ENCODE results near the gene RASA3.

The RASA3 gene

GRCh38 chr13:114033541-114034315 is 98.7 kb downstream of the RASA3 start:
- H3K4me3 ChIP-seq (ENCODE audit: low read length): no peak overlapping the region
- H3K9ac ChIP-seq (ENCODE audit: low read length): no peak overlapping the region
- no peaks in the 10 kb centered on the region for H3K27me3 ChIP-seq (ENCODE audit: control insufficient read depth, insufficient read depth, low read length)
- H3K36me3 ChIP-seq (ENCODE audit: control insufficient read depth, low read depth, low read length): no peaks in the 10 kb centered on the region
- H3K9me3 ChIP-seq (ENCODE audit: control insufficient read depth, low read depth, low read length): no peaks in the 10 kb centered on the region
- no peak overlapping the region for H3K27ac ChIP-seq (ENCODE audit: low read length)
- peaks cover 11% of the 10 kb centered on the region for H3K4me1 ChIP-seq (ENCODE audit: control insufficient read depth, low read depth, low read length)

GRCh38 chr13:114032126-114032799 is 100.2 kb downstream of the RASA3 start:
- Histone ChIP-seq H3K27me3 (ENCODE audit: control insufficient read depth, insufficient read depth, low read length) (no peaks in the 10 kb centered on the region), H3K9me3 (ENCODE audit: control insufficient read depth, low read depth, low read length) (no peaks in the 10 kb centered on the region), H3K27ac (ENCODE audit: low read length) (no peak overlapping the region), H3K9ac (ENCODE audit: low read length) (no peak overlapping the region), H3K36me3 (ENCODE audit: control insufficient read depth, low read depth, low read length) (no peaks in the 10 kb centered on the region), H3K4me1 (ENCODE audit: control insufficient read depth, low read depth, low read length) (peaks cover 11% of the 10 kb centered on the region), H3K4me3 (ENCODE audit: low read length) (no peak overlapping the region)

- no peaks in the 10 kb centered on the region for H3K27me3 ChIP-seq (ENCODE audit: control insufficient read depth, insufficient read depth, low read length)
- peaks cover 11% of the 10 kb centered on the region for H3K4me1 ChIP-seq (ENCODE audit: control insufficient read depth, low read depth, low read length)
- no peaks in the 10 kb centered on the region for H3K36me3 ChIP-seq (ENCODE audit: control insufficient read depth, low read depth, low read length)
- no peak overlapping the region for H3K9ac ChIP-seq (ENCODE audit: low read length)
- H3K4me3 ChIP-seq (ENCODE audit: low read length): no peak overlapping the region
- no peaks in the 10 kb centered on the region for H3K9me3 ChIP-seq (ENCODE audit: control insufficient read depth, low read depth, low read length)
- H3K27ac ChIP-seq (ENCODE audit: low read length): no peak overlapping the region
These were observed 100.8 kb downstream of the RASA3 start for GRCh38 chr13:114031631-114032030.

- Histone ChIP-seq H3K4me3 (ENCODE audit: low read length) (no peak overlapping the region), H3K36me3 (ENCODE audit: control insufficient read depth, low read depth, low read length) (no peaks in the 10 kb centered on the region), H3K27ac (ENCODE audit: low read length) (no peak overlapping the region), H3K9me3 (ENCODE audit: control insufficient read depth, low read depth, low read length) (no peaks in the 10 kb centered on the region), H3K4me1 (ENCODE audit: control insufficient read depth, low read depth, low read length) (peaks cover 8% of the 10 kb centered on the region), H3K27me3 (ENCODE audit: control insufficient read depth, insufficient read depth, low read length) (no peaks in the 10 kb centered on the region), H3K9ac (ENCODE audit: low read length) (no peak overlapping the region)
These were observed 101.5 kb downstream of the RASA3 start for GRCh38 chr13:114030666-114031610.

GRCh38 chr13:114029866-114030625 is 102.4 kb downstream of the RASA3 start:
- H3K9ac ChIP-seq (ENCODE audit: low read length): no peak overlapping the region
- H3K27ac ChIP-seq (ENCODE audit: low read length): no peak overlapping the region
- no peaks in the 10 kb centered on the region for H3K9me3 ChIP-seq (ENCODE audit: control insufficient read depth, low read depth, low read length)
- H3K36me3 ChIP-seq (ENCODE audit: control insufficient read depth, low read depth, low read length): no peaks in the 10 kb centered on the region
- H3K4me1 ChIP-seq (ENCODE audit: control insufficient read depth, low read depth, low read length): no peaks in the 10 kb centered on the region
- H3K27me3 ChIP-seq (ENCODE audit: control insufficient read depth, insufficient read depth, low read length): no peaks in the 10 kb centered on the region
- no peak overlapping the region for H3K4me3 ChIP-seq (ENCODE audit: low read length)

GRCh38 chr13:114027826-114028225 is 104.6 kb downstream of the RASA3 start:
- Histone ChIP-seq H3K9me3 (ENCODE audit: control insufficient read depth, low read depth, low read length) (no peaks in the 10 kb centered on the region), H3K36me3 (ENCODE audit: control insufficient read depth, low read depth, low read length) (no peaks in the 10 kb centered on the region), H3K4me3 (ENCODE audit: low read length) (no peak overlapping the region), H3K27ac (ENCODE audit: low read length) (no peak overlapping the region), H3K4me1 (ENCODE audit: control insufficient read depth, low read depth, low read length) (no peaks in the 10 kb centered on the region), H3K9ac (ENCODE audit: low read length) (no peak overlapping the region), H3K27me3 (ENCODE audit: control insufficient read depth, insufficient read depth, low read length) (no peaks in the 10 kb centered on the region)

- H3K36me3 ChIP-seq (ENCODE audit: control insufficient read depth, low read depth, low read length): no peaks in the 10 kb centered on the region
- no peak overlapping the region for H3K4me3 ChIP-seq (ENCODE audit: low read length)
- H3K9ac ChIP-seq (ENCODE audit: low read length): no peak overlapping the region
- H3K9me3 ChIP-seq (ENCODE audit: control insufficient read depth, low read depth, low read length): no peaks in the 10 kb centered on the region
- no peaks in the 10 kb centered on the region for H3K27me3 ChIP-seq (ENCODE audit: control insufficient read depth, insufficient read depth, low read length)
- H3K4me1 ChIP-seq (ENCODE audit: control insufficient read depth, low read depth, low read length): no peaks in the 10 kb centered on the region
- H3K27ac ChIP-seq (ENCODE audit: low read length): no peak overlapping the region
These were observed 105.2 kb downstream of the RASA3 start for GRCh38 chr13:114027046-114027715.

GRCh38 chr13:114026481-114026880 is 105.9 kb downstream of the RASA3 start:
- Histone ChIP-seq H3K27me3 (ENCODE audit: control insufficient read depth, insufficient read depth, low read length) (no peaks in the 10 kb centered on the region), H3K36me3 (ENCODE audit: control insufficient read depth, low read depth, low read length) (no peaks in the 10 kb centered on the region), H3K4me1 (ENCODE audit: control insufficient read depth, low read depth, low read length) (no peaks in the 10 kb centered on the region), H3K9me3 (ENCODE audit: control insufficient read depth, low read depth, low read length) (no peaks in the 10 kb centered on the region), H3K27ac (ENCODE audit: low read length) (no peak overlapping the region), H3K9ac (ENCODE audit: low read length) (no peak overlapping the region), H3K4me3 (ENCODE audit: low read length) (no peak overlapping the region)

GRCh38 chr13:114025714-114026431 is 106.5 kb downstream of the RASA3 start:
- H3K9ac ChIP-seq (ENCODE audit: low read length): no peak overlapping the region
- H3K4me1 ChIP-seq (ENCODE audit: control insufficient read depth, low read depth, low read length): no peaks in the 10 kb centered on the region
- no peaks in the 10 kb centered on the region for H3K9me3 ChIP-seq (ENCODE audit: control insufficient read depth, low read depth, low read length)
- no peak overlapping the region for H3K4me3 ChIP-seq (ENCODE audit: low read length)
- no peaks in the 10 kb centered on the region for H3K36me3 ChIP-seq (ENCODE audit: control insufficient read depth, low read depth, low read length)
- H3K27me3 ChIP-seq (ENCODE audit: control insufficient read depth, insufficient read depth, low read length): no peaks in the 10 kb centered on the region
- H3K27ac ChIP-seq (ENCODE audit: low read length): no peak overlapping the region

- H3K27ac ChIP-seq (ENCODE audit: low read length): no peak overlapping the region
- H3K9ac ChIP-seq (ENCODE audit: low read length): no peak overlapping the region
- H3K27me3 ChIP-seq (ENCODE audit: control insufficient read depth, insufficient read depth, low read length): no peaks in the 10 kb centered on the region
- H3K9me3 ChIP-seq (ENCODE audit: control insufficient read depth, low read depth, low read length): no peaks in the 10 kb centered on the region
- no peaks in the 10 kb centered on the region for H3K4me1 ChIP-seq (ENCODE audit: control insufficient read depth, low read depth, low read length)
- H3K4me3 ChIP-seq (ENCODE audit: low read length): no peak overlapping the region
- H3K36me3 ChIP-seq (ENCODE audit: control insufficient read depth, low read depth, low read length): no peaks in the 10 kb centered on the region
These were observed 107.1 kb downstream of the RASA3 start for GRCh38 chr13:114025405-114025713.
